Stimulated activated naive CD8-positive, alpha-beta T cell treated with anti-CD3 and anti-CD28 coated beads, Interleukin-15, amount 100 ng/mL, for 72 hours (primary cell): ENCODE data around the gene MIDN.
A peak's percentile ranks its signal among the peaks of the same experiment; 100 is the strongest.
"Not testable (repeated sequence)": the region's sequence is repeated elsewhere in the genome, so short reads cannot be mapped to it uniquely, and the experiment has no call there.

Experiments
- ATAC-seq: fragments of 150-1000 bp; cut with Tn5 transposase; 2 replicates; pipeline ENCODE4 v1.10.0; 2021; ENCODE audit warnings: mild to moderate bottlenecking, moderate library complexity
- DNase-seq, 2 donors: peaks; one replicate each; pipeline ENCODE4 v3.0.0; 2021 to 2022
- H3K27ac Mint-ChIP-seq, 2 donors: one replicate each; pipeline ENCODE4 v1.8.0; 2022; ENCODE audit warnings: mild to moderate bottlenecking in 2 of 2, mixed read lengths in 2 of 2, moderate library complexity in 2 of 2
- H3K27me3 Mint-ChIP-seq: one replicate; pipeline ENCODE4 v1.8.0; 2022; ENCODE audit warnings: mixed read lengths
- H3K4me1 Mint-ChIP-seq: one replicate; pipeline ENCODE4 v1.8.0; 2022; ENCODE audit warnings: mild to moderate bottlenecking, mixed read lengths
- H3K4me3 Mint-ChIP-seq, 2 donors: one replicate each; pipeline ENCODE4 v1.8.0; 2022; ENCODE audit warnings: mild to moderate bottlenecking in 2 of 2, mixed read lengths in 2 of 2, moderate library complexity in 1 of 2
- H3K9me3 Mint-ChIP-seq, 2 donors: one replicate each; pipeline ENCODE4 v1.8.0; 2022; ENCODE audit warnings: mixed read lengths in 2 of 2

Gene MIDN

DNA sequence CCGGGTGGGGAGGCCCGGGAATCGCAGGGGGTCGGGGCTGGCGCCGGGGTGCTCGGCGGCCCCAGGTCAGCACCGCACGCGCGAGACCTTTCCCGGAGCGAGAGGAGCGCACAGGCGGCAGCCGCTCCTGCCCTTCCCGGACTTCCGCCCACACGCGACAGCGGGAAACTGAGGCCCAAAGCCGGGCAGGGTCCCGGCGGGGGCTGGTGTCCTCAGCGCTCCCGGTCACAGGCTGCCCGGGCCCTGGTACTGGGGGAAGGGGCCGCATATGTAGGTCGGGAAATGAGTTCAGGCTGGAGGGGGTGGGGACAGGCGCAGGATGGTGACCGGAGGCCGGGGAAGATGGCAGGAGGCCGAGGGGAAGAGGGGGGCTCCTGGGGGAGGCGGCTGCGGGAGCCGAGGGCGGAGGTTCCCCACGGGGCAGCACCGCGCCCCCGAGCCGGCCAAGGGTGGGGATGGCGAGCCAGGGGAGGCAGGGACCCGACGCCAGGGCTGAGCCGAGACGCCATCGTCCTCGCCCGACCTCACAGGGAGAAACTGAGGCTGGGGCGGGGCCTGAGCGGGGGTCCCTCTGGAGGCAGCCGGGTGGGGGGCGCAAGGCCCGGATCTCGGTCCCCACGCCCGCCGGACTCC lies 11.2 kb upstream of the MIDN start:
- H3K4me3 Mint-ChIP-seq: peak overlapping the region; percentile 69 to 70
- no peak overlapping the region for H3K27ac Mint-ChIP-seq
- H3K27me3 Mint-ChIP-seq: peaks cover 30% of the 10 kb centered on the region
- DNase-seq (no peak), ATAC-seq (no peak)
- H3K9me3 Mint-ChIP-seq: no peaks in the 10 kb centered on the region
- H3K4me1 Mint-ChIP-seq: peaks cover 37% of the 10 kb centered on the region

DNA sequence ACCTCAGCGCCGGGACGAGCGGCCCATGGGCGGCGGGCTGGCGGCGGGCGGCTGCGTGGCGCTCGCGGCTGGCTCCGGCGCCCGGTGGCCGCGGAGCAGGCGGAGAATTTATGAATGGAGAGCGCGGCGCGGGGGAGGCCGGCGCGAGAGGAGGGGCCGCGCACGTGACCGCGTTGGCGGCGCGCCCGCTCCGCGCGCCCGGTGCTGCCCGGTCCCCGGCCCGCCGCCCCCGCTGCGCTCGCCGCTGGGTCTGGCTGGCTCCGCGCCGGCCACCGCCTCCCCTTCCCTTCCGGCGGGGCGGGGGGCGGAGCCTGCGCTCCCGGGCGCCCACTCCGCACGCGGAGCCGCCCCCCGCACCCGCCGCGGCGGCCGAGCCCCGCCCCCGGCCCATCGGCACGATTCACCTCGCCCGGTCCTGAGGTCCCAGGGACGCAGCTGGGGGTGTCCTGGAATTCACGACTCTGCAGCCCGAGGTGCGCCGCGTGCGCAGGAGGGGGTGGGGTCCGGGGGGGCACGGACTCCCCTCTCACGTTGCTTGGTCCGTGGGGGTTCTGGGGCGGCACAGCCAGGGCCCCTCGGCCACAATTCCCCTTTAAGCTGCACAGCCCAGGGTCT lies 10.5 kb upstream of the MIDN start, which contains the start of gene CBARP:
Gene CBARP (minus strand): TSS at position 252 of the 615 bp plus-strand sequence. CDS start 1,905 bp downstream, outside the sequence.
- H3K27me3 Mint-ChIP-seq: peaks cover 30% of the 10 kb centered on the region
- H3K4me3 Mint-ChIP-seq: peak within 1 kb of the TSS; percentile 69 to 90
- H3K27ac Mint-ChIP-seq: no peak within 1 kb of the TSS
- no peaks in the 10 kb centered on the region for H3K9me3 Mint-ChIP-seq
- no peak for ATAC-seq
- DNase-seq: no peak
- peaks cover 39% of the 10 kb centered on the region for H3K4me1 Mint-ChIP-seq

DNA sequence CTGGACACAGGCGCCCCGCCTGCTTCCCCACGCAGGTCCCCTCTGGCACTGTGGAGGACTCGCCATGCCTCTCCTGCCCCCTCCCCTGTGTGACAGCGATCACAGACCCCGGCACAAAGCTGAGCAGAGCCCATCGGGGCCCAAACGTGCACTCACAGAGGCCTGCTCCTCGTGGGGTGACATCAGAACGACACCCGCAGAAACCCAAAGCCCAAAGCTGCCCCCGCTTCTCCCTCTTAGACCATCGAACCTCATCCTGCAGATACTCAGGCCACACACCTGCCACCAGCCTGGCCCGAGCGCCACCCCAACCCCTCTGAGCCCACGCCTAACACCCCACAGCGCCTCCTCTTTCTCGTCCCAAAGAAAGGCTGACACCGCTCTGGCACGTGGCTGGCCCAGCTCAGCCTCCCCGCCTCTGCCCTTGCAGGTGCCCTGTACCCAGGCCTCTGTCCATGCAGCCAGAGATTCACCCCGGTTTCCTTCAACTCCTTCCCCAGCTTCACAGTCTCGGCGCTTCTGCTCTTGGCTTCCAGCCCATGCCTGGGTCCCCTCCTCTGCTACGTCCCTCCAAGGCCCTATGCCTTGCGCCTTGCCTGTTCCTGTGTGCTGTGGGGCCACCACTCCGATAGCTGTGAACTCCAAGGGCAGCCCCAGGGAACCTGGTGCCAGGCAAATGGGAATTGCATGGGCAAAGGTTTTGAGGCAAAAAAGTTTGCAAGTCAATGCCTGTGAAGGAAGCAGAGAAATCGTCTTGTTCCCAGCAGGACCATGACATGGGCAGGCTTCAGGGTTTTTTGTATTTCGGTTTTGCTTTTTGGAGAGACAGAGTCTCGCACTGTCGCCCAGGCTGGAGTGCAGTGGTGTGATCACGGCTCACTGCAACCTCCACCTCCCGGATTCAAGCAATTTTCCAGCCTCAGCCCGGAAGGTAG lies 9.7 kb upstream of the MIDN start:
- H3K27ac Mint-ChIP-seq: no peak overlapping the region
- peaks cover 47% of the 10 kb centered on the region for H3K4me1 Mint-ChIP-seq
- H3K9me3 Mint-ChIP-seq: no peaks in the 10 kb centered on the region
- DNase-seq: no peak
- peak overlapping the region; percentile 68 to 90 for H3K4me3 Mint-ChIP-seq
- H3K27me3 Mint-ChIP-seq: peaks cover 30% of the 10 kb centered on the region
- no peak for ATAC-seq

DNA sequence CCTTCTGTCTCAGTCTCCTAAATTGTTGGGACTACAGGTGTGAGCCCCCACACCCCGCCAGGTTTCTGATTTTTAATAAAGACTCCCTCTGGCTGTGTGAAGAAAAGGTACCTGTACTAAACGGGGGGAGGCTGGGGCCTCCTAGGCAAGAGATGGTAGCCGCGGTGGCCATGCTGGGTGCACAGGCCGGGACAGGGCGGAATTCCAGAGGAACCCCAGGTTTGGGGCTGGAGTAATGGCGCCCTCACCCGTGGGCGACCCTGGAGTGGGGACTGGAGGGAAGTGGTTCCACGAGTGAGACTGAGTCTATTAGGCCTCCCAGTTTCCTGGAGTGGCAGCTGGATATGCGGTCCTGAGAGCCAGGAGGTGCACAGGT lies 9.0 kb upstream of the MIDN start:
- Mint-ChIP-seq H3K27ac (peak overlapping the region in 1 of 2 donors; percentile 48), H3K9me3 (no peaks in the 10 kb centered on the region), H3K4me3 (peak overlapping the region; percentile 68 to 90), H3K4me1 (peaks cover 53% of the 10 kb centered on the region), H3K27me3 (peaks cover 30% of the 10 kb centered on the region)
- ATAC-seq: no peak
- no peak for DNase-seq

DNA sequence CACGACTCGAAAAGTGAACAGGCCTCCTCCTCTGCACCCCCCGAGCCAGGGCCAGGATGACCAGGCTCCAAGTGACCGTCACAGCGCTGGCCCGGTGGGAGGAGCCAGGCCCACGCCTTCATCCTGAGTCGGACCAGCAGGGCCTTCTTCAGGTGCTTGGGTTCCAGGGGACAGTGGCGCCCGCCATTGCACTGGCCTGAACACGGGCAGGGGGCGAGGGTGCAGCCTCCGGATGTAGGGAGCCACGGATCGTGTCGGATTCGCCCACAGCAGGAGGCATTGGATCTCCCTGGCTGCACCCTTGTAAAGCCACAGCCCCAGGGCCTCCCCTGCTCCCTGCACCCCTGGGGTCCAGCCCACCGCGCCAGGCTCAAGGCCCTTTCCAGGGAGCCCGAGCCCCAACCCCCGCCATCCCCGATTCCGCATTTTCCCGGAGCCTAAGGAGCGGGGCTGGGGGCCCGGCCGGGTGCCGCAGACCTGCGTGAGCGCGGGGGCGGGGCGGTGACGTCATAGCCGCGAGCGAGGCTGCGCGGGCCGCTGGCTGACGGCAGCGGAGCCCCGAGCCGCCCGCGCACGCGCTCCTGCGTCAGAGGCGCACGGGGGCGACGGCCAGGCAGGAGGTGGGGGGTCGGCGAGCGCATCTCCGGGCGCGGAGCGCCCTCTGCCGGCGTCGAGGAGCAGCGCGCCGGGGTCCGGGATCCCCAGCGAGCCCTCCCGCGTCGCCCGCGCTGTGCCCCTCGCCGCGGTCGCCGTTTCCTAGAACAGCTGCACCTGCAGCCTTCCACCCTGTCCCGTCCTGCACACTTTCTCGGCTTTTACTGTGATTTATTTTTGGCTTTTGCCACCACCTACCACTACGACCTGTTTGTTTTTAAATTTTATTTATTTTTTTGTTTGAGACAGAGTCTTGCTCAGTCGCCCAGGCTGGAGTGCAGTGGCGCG lies 8.3 kb upstream of the MIDN start:
- H3K9me3 Mint-ChIP-seq: no peaks in the 10 kb centered on the region
- H3K4me1 Mint-ChIP-seq: peaks cover 59% of the 10 kb centered on the region
- no peak overlapping the region for H3K27ac Mint-ChIP-seq
- peak overlapping the region; percentile 76 to 90 for H3K4me3 Mint-ChIP-seq
- ATAC-seq: peak; percentile 73
- peaks cover 30% of the 10 kb centered on the region for H3K27me3 Mint-ChIP-seq
- DNase-seq: peak; percentile 94 to 96

DNA sequence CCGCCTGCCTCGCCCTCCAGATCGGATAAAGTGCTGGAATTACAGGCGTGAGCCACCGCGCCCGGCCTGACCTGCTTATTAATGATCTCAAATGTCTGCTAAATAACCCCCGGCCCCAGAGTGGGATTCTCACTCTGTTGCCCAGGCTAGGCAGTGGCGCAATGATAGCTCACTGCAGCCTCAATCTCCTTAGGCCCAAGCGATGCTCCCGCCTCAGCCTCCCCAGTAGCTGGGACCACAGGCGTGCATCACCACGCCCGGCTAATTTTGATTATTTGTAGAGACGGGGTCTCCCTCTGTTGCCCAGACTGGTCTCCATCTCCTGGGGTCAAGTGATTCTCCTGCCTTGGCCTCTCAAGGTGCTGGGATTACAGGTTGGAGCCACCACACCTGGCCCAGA lies 7.5 kb upstream of the MIDN start:
- ATAC-seq: no peak
- no peak overlapping the region for H3K27ac Mint-ChIP-seq
- H3K4me1 Mint-ChIP-seq: peaks cover 64% of the 10 kb centered on the region

DNA sequence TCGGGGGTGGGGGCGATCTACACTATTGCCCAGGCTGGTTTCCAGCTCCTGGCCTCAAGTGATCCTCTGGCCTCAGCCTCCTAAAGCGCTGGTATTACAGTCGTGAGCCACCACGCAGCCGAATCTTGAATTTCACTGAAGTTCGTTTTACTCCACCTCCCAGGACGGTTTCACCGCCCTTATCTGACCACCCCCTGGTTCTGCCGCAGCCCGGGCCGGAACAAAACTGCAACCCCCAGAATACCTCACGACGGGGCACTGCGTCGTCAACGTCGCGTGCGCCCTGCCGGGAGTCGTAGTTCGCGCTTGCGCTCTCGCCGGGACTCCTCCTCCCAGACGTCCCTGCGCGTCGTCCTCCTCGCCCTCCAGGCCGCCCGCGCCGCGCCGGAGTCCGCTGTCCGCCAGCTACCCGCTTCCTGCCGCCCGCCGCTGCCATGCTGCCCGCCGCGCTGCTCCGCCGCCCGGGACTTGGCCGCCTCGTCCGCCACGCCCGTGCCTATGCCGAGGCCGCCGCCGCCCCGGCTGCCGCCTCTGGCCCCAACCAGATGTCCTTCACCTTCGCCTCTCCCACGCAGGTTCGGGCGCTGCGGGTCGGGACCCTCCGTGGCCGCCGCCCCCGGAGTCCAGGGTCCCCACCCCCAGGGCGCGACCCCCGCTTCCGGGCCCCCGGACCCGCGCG lies 6.8 kb upstream of the MIDN start, which contains the start of gene ATP5F1D:
Gene ATP5F1D (plus strand): TSS at position 335 of the 679 bp plus-strand sequence. CDS start 100 bp downstream, at position 435.
- Mint-ChIP-seq H3K9me3 (no peaks in the 10 kb centered on the region), H3K27ac (peak within 1 kb of the TSS; percentile 78 to 88), H3K4me3 (peak within 1 kb of the TSS; percentile 82 to 90), H3K27me3 (peaks cover 19% of the 10 kb centered on the region), H3K4me1 (peaks cover 64% of the 10 kb centered on the region)
- DNase-seq (peak; percentile 88 to 93), ATAC-seq (peak; percentile 78)

More for the DNA sequence above, 7.5 kb upstream of the MIDN start:
- Mint-ChIP-seq H3K9me3 (no peaks in the 10 kb centered on the region), H3K4me3 (peak overlapping the region; percentile 82 to 90), H3K27me3 (peaks cover 25% of the 10 kb centered on the region)
- DNase-seq: no peak

DNA sequence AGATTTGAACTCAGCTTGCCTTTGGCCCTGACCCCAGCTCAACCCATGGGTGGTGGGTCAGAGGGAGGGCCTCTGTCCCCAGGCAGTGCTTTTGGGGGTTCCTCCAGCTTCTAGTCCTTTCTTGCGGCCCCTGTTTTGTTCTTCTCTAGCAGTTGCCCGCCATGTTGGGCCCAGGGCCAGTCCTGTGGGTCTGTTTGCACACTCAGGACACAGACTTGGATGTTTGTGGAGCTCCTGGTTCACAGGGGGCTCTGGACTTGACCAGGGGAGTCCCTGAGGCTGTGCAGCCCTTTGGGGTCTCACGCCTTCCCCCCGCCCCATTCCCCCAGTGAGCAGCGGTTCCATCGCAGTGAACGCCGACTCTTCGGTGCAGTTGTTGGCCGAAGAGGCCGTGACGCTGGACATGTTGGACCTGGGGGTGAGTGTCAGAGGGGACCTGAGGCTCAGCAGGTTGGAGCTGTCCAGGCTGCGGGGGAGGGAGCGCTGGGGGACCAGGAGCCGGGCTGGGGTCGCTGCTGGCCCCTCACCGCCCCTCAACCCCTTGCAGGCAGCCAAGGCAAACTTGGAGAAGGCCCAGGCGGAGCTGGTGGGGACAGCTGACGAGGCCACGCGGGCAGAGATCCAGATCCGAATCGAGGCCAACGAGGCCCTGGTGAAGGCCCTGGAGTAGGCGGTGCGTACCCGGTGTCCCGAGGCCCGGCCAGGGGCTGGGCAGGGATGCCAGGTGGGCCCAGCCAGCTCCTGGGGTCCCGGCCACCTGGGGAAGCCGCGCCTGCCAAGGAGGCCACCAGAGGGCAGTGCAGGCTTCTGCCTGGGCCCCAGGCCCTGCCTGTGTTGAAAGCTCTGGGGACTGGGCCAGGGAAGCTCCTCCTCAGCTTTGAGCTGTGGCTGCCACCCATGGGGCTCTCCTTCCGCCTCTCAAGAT lies 4.4 kb upstream of the MIDN start:
- peak; percentile 87 to 89 for DNase-seq

DNA sequence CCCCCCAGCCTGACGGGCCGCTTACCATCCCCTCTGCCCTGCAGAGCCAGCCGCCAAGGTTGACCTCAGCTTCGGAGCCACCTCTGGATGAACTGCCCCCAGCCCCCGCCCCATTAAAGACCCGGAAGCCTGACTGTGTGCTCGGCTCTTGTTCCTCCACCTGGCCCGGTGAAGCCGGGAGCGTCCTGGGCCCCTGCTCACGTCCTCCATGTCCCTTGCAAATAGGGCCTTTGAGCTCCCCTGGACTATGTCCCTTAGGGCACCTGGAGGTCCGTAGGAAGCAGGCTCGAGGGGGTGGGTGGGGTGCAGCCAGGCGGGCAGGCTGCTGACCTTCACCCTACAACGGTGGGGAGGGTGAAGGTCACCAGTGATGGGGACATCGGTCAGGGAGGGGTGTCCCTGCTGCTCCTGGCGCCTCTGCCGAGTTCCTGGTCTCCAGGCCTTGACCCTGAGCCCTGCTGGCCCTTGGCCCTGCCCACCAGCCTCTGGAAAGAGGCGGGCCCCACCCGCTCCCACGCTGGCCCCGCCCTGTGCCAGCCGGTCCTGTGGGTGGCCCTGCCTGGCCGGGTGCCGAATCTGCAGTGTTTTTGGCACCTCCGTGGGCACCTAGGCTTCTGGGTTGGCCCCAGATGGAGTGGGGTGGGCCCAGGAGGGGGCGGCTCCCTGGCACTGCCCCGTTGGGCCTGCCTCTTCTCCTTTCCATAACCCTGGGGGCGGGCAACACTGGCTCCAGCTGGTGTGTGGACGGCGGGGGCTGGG lies 3.5 kb upstream of the MIDN start:
- Mint-ChIP-seq H3K27me3 (no peaks in the 10 kb centered on the region), H3K4me3 (peak overlapping the region; percentile 75 to 82), H3K4me1 (peaks cover 45% of the 10 kb centered on the region), H3K27ac (peak overlapping the region in 1 of 2 donors; percentile 81), H3K9me3 (no peaks in the 10 kb centered on the region)
- DNase-seq (no peak), ATAC-seq (no peak)

More for the DNA sequence above, 4.4 kb upstream of the MIDN start:
- Mint-ChIP-seq H3K27ac (peak overlapping the region in 1 of 2 donors; percentile 81), H3K9me3 (no peaks in the 10 kb centered on the region), H3K4me1 (peaks cover 54% of the 10 kb centered on the region), H3K27me3 (peaks cover 5% of the 10 kb centered on the region), H3K4me3 (peak overlapping the region; percentile 75 to 82)
- peak; percentile 52 for ATAC-seq

DNA sequence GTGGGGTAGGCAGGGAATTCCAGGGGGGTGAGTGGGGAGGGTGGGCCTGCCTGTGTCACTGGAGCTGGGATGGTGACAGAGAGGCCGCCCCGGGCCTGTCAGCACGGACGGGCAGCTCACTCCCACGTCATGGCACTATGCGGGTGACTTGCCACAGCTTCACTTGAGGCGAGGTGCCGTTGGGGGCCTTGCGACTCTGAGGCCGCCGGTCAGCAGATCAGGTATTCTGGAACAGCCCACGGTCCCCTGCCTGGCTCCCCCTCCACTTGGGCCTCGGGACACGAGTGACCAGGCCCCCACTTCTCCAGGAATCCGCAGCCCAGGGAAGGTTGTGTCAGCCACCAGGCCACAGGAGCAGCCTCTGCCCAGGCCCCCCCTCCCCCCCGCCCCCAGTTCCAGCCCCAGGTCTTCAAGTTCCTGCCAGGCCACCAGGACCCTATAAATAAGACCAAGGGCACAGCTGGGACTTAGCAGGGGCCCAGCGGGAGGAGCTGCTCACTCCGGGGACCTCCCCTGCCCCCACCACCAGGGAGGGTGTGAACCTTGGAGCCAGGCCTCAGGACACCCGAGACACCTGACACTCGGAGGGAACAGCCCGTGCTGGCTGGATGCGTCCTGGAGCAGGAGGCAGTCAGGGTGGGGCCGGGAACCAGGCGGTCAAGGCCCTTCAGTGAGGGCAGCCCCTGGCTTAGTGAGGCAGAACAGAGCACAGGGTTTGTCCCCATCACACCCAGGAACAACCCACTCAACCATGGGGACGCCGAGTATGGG lies 2.7 kb upstream of the MIDN start:
- DNase-seq (no peak), ATAC-seq (no peak)
- H3K4me3 Mint-ChIP-seq: no peak overlapping the region
- H3K27ac Mint-ChIP-seq: no peak overlapping the region
- peaks cover 43% of the 10 kb centered on the region for H3K4me1 Mint-ChIP-seq
- no peaks in the 10 kb centered on the region for H3K9me3 Mint-ChIP-seq
- no peaks in the 10 kb centered on the region for H3K27me3 Mint-ChIP-seq

DNA sequence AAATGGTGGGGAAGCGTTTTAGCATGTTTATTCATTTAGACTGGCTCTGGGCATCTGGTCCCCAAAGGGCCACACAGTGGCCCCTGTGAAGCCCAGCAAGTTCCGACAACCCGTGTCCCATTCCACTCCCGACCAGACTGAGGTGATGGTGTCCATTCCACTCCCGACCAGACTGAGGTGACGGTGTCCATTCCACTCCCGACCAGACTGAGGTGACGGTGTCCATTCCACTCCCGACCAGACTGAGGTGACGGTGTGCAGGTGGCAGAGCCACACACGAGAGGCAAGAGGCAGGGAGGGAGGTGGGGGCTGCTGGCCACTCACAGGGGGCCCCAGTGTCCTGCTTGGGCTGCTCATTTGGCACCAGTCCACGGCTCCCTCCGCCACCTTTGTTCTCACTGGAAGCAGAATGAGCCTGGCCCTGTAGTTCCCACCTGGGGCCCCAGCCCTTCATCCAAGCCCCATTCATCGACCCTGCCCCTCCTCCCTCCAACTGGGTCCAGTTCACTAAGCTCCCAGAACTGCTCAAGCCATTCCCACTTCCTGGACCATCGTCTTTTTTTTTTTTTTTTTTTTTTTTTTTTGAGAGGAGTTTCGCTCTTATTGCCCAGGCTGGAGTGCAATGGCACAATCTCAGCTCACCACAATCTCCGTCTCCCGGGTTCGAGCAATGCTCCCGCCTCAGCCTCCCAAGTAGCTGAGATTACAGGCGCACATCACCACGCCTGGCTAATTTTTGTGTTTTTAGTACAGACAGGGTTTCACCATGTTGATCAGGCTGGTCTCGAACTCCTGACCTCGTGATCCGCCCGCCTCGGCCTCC lies 1.9 kb upstream of the MIDN start:
- H3K4me3 Mint-ChIP-seq, H3K27me3 Mint-ChIP-seq, DNase-seq, H3K27ac Mint-ChIP-seq, H3K9me3 Mint-ChIP-seq, ATAC-seq: not testable (repeated sequence)
- peaks cover 36% of the 10 kb centered on the region for H3K4me1 Mint-ChIP-seq
